Inferior parietal cortex (tissue), 1 donor: ENCODE results near the gene ZNF573.
"Not testable (repeated sequence)": the region's sequence is repeated elsewhere in the genome, so short reads cannot be mapped to it uniquely, and the experiment has no call there.

ENCODE experiments used
- DNase-seq: peaks from one replicate; pipeline ENCODE4 v3.0.0-alpha.2; 2016; ENCODE audit errors: extremely low spot score

ZNF573 gene

GRCh38 chr19:37779127-37780005 lies at the start of gene ZNF573:
TSS of gene ZNF573 (minus strand) at chr19:37779586. CDS start at chr19:37773729, 5,857 bp downstream.
- DNase-seq = peak; percentile 97

GRCh38 chr19:37817180-37817981 lies 38.0 kb upstream of the ZNF573 start:
- peak; percentile 57 for DNase-seq

DNA sequence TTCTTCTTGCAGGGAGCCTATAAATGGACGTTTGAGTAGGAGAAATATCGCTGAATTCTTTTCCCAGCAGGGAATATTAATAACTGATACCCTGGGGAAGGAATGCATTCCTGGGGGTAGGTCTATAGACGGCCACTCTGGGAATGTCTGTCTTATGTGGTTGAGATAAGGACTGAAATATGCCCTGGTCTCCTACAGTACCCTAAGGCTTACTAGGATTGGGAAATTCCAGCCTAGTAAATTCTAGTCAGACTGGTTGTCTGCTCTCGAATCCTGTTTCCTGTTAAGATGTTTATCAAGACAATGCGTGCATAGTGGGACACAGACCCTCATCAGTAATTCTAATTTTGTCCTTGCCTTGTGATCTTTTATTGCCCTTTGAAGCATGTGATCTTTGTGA lies 36.2 kb upstream of the ZNF573 start:
- DNase-seq = not testable (repeated sequence)

- DNase-seq = no peak
These were observed 34.0 kb upstream of the ZNF573 start for GRCh38 chr19:37813340-37813739.

DNA sequence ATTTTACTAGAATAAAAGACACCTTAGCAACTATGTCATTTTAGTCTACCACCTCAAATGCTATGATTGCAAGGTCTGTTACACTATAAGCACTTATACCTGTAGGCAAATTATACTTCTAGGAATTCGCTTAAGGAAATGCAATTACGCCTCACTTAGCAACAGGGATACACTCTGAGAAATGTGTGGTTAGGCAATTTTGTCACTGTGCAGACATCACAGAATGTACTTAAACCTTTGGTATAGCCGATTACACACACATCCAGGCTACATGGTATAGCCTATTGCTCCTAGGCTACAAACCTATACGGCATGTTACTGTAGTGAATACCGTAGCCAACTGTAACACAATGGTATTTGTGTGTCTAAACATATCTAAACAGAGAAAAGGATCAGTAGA lies 30.0 kb upstream of the ZNF573 start:
- no peak for DNase-seq

DNA sequence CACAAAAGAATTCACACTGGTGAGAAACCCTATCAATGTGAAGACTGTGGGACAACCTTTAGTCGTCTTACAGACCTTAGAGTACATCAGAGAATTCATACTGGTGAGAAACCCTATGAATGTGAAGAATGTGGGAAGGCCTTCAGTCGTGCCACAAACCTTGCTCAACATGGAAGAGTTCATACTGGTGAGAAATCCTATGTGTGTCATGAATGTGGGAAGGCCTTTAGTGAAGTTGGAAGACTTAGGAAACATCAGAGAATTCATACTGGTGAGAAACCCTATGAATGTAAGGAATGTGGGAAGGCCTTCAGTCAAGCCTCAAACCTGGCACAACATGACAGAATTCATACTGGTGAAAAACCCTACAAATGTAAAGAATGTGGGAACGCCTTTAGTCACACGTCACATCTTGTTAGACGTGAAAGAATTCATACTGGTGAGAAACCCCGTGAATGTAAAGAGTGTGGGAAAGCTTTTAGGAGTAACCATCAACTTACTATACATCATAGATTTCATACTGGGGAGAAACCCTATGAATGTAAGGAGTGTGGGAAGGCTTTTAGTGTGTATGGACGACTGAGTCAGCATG lies 24.0 kb upstream of the ZNF573 start:
- DNase-seq = no peak

GRCh38 chr19:37790244-37790925 lies 11.0 kb upstream of the ZNF573 start:
- DNase-seq = no peak

DNA sequence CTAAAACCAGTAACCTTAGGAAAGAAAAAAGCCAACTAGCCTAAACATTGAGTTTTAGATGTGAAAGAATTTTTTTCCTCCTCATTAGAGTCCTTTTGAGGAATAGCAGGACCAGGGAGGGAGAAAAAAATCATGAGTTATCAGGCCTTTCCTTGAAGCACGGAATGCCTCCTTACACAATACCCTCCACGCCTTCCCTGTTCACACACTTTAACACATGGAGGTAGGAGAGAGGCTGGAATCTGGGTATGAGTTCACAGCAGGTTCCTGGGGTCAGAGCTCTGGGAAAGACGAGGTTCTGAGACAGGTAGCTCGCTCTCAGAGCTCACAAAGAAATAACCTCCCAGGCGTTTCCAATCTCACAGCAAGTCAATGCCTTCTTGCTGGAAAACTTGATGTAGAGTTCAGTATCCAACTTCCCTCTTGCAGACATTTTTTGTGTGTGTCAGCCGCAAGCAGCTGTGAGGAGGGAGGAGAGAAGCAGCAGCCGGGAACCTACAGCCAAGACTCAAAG lies 716 bp downstream of the ZNF573 start:
- DNase-seq = no peak

GRCh38 chr19:37770985-37771384 lies 8.4 kb downstream of the ZNF573 start:
- DNase-seq = no peak

DNA sequence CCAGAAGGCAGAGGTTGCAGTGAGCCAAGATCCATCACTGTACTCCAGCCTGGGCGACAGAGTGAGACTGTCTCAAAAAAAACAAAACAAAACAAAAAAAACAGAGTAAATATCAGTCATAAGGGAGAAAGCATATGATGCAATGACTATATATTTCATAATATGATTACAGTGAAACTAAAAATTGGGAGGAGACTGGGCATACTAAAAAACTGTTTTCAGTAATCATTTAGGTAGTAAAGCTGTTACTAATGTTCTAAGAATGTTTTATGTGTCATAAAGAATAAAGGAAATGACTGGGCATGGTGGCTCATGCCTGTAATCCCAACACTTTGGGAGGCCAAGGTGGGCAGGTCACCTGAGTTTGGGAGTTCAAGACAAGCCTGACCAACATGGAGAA lies 15.9 kb downstream of the ZNF573 start:
- no peak for DNase-seq

DNA sequence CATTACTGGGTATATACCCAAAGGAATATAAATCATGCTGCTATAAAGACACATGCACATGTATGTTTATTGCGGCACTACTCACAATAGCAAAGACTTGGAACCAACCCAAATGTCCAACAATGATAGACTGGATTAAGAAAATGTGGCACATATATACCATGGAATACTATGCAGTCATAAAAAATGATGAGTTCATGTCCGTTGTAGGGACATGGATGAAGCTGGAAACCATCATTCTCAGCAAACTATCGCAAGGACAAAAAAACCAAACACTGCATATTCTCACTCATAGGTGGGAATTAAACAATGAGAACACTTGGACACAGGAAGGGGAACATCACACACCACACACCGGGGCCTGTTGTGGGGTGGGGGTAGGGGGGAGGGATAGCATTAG lies 21.7 kb downstream of the ZNF573 start:
- not testable (repeated sequence) for DNase-seq

DNA sequence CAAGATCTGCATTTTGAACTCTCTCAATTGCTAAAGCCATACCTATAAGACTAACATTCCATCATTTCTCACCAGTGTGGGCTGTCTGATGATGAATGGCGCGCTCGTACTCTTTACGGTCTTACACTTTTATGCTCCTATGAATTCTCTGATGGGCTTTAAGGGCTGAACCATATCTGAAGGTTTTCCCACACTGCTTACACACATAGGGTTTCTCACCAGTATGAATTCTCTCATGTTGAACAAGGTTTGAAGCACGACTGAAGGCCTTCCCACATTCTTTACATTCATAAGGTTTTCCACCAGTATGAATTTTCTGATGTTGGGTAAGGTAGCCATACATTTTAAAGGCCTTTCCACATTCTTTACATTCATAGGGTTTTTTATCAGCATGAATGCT lies 41.0 kb downstream of the ZNF573 start:
- DNase-seq = no peak

GRCh38 chr19:37725181-37725580 lies 54.2 kb downstream of the ZNF573 start:
- DNase-seq = no peak

- DNase-seq = no peak
These were observed 59.5 kb downstream of the ZNF573 start for GRCh38 chr19:37719927-37720265.

GRCh38 chr19:37719111-37719926 lies 60.1 kb downstream of the ZNF573 start, which contains the start of gene ZNF607:
TSS of gene ZNF607 (minus strand) at chr19:37719761. CDS start at chr19:37711618, 8,143 bp downstream.
- peak; percentile 92 for DNase-seq

GRCh38 chr19:37718304-37718703 lies 61.1 kb downstream of the ZNF573 start:
- peak; percentile 14 for DNase-seq

- DNase-seq = no peak
These were observed 63.2 kb downstream of the ZNF573 start for GRCh38 chr19:37716140-37716539.

DNA sequence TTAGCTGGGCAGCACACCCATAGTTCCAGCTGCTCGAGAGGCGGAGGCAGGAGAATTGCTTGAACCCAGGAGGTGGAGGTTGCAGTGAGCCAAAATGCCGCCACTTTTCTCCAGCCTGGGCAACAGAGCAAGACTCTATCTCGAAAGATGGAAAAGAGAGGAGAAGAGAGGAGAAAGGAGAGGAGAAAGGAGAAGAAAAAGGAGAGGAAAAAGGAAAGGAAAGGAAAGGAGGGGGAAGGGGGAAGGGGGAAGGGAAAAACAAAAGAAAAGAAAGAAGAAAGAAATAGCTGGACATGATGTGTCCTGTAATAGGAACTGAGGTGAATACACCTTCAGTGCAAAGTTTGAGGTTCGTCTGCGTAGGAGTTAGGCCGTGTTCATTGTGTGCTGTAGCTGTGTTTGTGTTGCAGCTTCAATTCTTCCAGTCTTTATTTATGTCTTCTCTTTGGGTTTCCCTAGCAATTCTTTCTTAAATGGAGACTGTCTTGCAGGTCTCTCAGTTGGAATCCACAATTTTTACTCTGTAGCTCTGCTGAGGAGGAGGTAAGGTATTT lies 73.3 kb downstream of the ZNF573 start:
- DNase-seq = no peak

DNA sequence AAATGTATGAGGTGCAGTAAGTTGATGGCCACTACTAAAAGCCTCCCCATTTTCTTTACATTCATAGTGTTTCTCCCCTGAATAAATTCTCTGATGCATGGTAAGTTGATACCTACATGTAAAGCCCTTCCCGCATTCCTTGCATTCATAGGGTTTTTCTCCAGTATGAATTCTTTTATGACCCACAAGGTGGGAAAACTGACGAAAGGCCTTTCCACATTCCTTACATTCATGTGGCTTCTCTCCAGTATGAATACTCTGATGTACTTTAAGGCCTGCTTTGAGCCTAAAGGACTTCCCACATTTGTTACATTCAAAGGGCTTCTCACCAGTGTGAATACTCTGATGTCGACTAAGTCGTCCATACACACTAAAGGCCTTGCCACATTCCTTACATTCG lies 80.3 kb downstream of the ZNF573 start:
- DNase-seq = no peak

DNA sequence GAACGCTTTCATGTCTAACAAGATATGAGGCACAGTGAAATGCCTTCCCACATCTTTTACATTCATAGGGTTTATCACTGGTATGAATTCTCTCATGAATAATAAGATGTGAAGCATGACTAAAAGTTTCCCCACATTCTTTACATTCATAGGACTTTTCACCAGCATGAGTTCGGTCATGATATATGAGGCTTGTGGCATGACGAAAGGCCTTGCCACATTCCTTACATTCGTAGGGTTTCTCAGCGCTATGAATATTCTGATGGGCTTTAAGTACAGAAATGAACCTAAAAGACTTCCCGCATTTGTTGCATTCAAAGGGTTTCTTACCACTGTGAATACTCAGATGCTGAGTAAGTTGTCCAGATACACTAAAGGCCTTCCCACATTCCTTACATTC lies 81.2 kb downstream of the ZNF573 start:
- no peak for DNase-seq
